Embryonic facial prominence (tissue), 1 donor: ENCODE results near the gene ELMO2.

ENCODE experiments used
- DNase-seq: peaks from one replicate; pipeline ENCODE4 v3.0.0-alpha.2; 2016; ENCODE audit errors: extremely low spot score

ELMO2 gene, protein sequence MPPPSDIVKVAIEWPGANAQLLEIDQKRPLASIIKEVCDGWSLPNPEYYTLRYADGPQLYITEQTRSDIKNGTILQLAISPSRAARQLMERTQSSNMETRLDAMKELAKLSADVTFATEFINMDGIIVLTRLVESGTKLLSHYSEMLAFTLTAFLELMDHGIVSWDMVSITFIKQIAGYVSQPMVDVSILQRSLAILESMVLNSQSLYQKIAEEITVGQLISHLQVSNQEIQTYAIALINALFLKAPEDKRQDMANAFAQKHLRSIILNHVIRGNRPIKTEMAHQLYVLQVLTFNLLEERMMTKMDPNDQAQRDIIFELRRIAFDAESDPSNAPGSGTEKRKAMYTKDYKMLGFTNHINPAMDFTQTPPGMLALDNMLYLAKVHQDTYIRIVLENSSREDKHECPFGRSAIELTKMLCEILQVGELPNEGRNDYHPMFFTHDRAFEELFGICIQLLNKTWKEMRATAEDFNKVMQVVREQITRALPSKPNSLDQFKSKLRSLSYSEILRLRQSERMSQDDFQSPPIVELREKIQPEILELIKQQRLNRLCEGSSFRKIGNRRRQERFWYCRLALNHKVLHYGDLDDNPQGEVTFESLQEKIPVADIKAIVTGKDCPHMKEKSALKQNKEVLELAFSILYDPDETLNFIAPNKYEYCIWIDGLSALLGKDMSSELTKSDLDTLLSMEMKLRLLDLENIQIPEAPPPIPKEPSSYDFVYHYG

DNA sequence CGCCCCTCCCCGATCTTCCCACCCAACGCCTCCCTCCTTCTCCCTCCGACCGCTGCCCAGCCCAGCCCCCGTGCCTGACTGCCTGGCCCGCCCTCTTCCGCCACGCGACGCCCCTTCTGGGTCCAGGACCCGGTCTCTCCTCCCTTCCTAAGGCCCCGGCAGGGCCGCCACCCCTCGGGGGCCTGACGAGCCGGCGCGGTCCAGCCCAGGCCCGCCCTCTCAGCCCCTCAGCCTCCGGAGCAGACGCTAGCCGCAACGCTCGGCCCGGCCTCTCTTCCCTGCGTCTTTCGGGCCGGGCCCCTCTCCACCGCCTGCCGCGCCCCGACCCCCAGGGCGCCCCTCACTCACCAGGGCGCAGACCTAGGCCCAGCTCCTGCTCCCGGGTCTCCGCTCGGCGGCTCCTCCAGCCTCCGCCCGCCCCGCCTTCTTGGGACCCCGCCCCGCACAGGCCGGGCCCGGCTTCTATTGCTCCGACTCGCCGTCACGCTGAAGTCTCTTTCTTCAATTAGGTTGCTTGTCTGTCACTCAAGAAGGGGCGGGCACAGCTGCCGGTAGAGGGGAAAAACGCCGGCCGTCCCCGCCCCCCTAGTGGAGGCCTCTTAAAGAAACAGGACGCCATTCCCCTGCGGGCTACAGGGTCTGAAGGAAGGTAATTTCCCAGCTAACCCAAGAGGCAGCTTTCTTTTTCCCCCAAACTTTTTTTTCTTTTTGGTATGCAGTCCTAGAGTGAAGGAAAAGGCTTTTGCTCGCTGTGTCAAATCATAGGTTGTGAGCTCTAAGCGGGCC is at the start of gene ELMO2:
ELMO2 (minus strand) TSS at position 416 of the 786 bp plus-strand sequence. CDS start 12,133 bp downstream, outside the sequence.
- DNase-seq: peak; percentile 95

DNA sequence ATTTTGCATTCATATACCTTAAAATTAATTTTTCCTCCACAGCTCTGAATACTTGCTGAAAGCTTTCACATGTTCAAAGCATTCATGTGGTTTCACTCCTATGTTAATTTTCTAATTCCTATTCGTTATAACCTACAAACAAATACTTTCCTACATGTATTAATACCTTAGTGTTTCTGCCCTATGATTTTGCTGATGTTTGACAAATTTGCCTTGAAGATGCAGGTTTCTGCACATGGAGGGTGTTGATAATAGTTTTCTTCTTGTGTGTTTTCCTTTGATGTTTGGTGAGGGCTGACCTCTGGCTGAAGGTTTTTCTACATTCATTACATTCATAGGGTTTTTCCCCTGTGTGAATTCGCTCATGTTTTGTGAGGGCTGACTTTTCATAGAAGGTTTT is 49.3 kb upstream of the ELMO2 start:
- DNase-seq: no peak

DNA sequence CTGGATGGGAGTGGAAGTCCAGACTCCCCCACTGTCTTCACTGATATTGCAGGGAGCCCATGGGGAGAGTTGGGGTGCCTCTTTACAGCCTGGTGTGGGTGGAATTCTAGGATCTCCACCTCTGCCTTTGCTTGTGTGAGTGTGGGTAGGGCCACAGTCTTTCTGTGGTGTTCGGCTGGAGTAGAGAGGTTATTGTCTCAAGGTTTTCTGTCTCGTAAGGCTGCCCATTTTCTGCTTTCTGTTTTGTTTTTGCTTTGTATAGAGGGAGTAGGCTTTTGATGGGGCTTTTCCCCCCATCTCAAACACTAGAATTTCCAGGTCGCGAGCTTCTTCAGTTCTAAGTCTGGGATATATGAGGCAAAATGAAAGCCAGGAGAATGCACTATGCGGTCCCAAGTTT is 40.4 kb upstream of the ELMO2 start:
- DNase-seq: no peak

DNA sequence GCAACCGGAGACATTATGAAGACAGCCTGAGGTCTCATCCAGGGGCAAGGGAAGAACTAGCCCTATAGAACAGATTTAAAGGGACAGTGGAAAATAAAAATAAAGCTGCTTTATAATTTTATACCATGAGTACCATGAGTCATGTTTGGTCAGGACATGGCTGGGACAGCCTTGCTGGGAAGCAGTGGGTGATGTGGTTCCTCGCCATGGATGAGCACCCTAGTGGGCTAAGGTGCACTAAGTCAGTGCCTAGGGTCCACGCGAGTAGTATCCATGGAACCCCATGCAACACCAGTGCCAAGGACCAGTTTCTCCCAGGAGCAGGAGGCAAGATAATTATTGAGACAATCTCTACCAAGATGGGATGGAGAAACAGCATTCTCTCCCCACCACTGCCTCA is 33.4 kb upstream of the ELMO2 start:
- no peak for DNase-seq

DNA sequence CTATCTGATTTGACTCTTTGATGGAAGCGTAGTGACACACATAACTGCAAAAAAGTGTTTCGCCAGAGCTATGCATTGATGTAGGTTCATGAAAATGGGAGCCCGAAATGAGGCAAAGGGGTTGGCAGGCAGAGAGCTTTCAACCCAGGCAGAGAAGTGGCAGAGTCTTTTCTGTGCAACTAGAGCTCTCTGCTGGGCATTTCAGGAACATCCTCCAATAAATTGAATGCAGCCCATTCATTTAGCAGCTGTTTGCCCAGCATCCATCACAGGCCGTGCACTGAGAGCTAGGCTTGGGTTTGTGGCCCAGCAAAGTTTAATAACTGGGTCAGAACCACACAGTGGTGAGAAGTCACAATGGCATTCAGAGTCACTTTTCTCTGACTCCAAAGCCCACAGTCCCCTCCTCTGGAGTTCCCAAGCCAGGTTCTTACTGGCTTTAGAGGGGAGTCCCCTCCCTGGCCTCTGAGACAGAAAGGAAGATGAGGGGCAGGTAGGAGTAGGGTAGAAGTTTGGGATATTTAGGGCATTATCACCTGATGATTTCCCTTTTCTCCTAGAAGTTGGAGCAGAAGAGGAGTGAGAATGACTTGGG is 31.8 kb upstream of the ELMO2 start:
- no peak for DNase-seq

DNA sequence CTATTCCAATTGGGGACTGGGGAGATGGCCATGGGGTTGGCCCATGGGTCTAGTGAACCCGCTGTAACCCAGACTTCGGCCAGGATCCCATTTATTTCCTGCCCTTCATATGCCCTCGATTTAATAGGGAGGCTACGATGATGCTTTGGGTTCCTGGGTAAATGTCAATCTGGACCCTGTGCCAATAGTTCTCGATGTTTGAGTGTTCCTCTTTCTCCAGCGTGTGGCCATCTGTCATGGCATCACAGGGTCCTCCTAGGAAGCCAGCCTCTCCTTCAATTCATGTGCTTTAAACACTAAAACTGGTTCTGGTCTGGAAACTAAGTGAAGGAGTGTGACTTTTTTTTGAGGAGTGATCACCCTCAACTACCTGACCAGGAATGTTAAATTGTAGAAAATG is 28.7 kb upstream of the ELMO2 start:
- DNase-seq: no peak

DNA sequence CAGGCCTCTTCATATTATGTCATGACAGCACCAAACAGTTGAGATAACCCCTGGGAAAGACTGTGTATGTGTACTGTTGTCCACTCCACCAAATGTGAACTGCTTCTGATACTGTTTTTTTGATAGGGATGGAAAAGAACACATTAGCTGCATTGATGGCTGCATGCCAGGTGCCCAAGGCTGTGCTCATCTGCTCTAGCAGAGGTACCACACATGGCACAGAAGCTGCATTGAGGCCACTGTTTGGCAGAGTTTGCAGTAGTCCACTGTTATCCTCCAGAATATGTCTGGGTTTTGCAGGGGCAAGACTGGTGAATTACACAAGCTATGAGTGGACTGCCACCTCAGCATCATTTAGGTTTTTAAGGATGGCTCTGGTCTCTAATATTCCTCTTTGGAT is 28.2 kb upstream of the ELMO2 start:
- no peak for DNase-seq

DNA sequence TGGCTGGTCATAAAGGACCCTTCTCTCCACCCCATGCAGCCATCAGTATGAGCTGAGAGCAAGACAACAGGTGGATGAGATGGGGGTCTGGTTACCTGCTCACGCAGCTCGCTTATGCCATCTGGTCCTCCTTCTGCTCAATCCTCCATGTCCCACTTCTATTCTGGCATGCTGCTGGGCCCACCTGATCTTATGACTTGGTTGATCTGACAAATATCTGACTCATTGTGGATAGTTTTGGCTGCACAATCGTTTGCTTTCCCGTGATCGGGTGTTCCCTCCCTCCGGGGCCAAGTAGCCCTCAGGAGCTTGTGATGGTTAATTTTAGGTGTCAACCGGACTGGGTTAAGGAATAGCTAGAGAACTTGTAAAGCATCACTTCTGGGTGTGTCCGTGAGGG is 26.6 kb upstream of the ELMO2 start:
- no peak for DNase-seq

DNA sequence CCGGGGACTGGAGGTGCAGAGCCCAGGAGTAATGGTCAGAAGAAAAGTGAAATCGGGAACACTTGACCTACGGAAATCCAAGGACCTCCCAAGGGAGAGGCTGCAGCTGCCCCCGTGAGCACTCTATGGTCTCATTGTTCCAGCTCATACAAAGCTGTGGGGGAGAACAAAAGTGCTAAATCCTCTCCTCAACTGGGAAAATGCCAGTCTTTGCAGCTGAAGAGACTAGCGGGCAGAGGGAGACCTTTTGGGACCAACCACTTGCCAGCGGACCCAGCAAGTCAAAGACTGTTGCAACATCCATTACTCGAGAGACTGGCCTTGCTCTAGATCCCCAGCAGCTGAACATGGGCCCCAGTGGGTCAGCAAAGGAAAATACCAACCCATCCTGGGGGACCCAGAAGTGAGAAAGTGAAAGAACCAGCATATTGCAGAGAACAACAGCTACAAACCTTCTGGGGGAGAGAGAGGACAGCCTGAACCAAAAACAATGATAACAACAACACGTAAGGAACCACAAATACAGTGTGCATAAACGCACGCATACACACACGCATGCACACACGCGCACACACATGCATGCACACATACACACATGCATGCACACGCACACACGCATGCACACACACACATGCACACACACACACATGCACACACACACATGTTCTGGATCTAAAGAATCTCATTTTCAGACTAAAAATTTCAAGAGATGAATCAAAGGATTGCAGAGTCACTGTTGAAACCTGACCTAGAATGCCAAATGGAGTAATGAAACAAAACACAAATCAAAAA is 24.7 kb upstream of the ELMO2 start:
- DNase-seq: no peak

DNA sequence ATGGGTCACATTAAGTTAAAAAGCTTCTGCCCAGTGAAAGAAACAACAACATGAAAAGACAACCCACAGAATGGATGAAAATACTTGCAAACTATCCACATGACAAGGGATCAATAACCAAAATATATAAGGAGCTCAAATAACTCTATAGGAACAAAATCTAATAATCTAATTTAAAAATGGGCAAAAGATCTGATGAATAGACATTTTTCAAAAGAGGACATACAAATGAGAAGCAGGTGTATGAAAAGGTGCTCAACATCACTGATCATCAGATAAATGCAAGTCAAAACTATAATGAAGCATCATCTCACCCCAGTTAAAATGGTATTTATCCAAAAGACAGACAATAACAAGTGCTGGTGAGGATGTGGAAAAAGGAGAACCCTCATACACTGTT is 21.0 kb upstream of the ELMO2 start:
- no peak for DNase-seq

DNA sequence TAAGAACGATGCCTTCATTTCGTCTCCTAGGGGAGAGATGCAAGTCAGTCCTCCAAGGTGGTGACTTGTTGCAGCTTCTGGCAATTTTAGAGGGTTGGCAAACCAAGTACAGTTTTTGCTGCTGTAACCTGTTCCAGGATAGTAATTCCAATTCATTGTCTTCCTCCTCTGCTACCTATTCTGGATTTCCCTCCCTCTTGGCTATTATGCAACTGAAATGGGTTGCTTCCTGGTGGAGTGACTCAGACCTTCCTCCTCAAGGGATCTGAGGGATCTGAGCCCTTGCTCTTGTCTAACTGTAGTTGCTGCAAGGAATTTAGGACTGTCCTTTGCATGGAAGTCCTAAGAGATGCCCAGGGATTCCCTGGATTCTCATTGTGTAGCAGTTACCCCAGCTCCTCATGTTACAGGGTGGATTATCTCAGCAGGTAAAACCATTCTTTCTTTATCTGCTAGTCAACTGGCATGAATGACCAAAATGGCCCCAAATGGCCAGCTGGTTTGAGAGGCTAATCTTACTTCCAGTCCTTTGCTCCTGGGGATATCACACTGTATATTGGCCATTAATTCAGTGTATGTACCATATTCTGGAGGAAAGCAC is 17.6 kb upstream of the ELMO2 start:
- no peak for DNase-seq

DNA sequence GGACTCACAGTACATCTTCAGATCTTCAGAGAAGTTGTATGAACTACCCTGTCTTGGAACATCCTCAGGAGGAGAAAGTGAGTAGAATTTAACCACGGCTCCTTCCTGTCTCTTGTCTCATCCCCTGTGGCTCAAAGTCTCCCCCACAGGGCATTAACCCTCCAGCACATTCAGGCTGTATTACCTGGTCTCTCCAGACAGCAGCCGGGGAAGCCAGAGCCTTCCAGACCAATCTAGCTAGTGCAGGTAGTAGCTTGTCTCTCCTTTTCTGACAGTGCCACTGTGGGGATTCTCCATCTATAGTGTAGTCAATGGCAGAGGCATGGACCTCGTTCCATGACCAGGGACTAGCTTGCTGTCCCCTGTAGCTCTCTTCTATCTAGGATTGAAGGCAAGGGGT is 16.9 kb upstream of the ELMO2 start:
- DNase-seq: no peak

DNA sequence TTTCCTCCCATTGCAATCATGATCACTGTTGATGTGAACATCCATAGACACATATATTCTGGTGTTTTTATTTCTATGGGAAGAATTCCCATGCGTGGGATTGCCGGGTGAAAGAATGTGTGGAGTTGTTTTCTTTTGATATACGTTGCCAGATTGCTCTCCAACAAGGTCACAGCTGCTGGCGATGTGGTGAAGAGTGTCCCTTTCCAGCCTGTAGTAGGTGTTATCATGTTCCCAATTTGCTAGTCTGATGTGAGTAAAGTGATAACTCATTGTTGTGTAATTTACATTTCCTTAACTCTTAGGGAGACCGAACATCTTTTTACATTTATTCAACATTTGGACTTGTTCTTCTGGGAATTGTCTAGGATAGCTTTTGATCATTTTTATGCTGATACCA is 14.5 kb upstream of the ELMO2 start:
- no peak for DNase-seq

DNA sequence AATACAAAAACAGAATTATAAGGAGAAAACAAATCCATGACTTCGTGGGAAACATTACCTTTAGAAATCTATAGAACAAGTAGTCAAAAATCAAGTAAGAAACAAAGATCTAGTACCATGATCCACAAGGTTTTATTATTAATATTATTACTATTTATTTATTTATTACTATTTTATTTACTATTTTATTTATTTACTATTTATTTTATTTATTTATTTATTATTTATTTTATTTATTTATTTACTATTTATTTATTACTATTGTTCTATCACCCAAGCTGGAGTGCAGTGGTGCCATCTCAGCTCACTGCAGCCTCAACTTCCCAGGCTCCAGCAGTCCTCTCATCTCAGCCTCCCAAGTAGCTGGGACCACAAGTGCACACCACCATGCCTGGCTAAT is 13.5 kb upstream of the ELMO2 start:
- no peak for DNase-seq

DNA sequence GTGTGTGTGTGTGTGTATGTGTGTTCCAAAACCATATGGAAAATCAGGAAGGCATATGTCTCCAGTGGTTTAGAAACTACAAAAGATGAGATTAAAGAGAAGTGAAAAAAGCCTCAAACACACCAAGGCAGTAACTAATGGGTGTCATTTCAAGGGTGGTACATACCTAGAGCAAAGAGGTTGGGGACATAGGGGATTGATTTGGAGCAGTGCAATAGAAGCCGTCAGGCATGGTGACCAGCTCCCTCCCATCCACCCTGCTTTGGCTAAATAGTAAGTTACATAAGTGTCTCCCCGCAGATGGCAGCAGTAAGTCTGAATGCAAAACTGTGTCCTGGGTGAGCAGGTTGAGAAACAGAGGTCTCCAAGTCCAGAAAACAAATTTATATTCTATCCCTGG is 10.4 kb upstream of the ELMO2 start:
- no peak for DNase-seq

DNA sequence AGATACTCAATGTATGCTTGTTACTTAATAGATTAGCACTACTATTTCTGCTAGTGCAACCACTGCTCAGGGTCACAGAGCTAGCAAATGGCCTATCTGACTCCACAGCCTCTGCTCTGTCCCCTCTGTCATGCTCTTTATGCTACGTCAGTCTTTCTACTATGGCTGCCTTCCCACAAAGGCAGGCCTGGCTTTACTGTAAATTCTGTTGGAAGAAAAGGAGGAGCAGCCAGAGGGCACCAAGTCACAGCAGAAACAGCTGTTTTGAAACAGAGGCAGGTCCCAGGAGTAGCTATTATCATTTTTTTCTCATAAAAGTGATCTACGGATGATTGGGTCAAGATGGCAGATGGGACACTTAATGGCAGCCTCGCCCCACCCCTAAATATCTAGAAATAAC is 10.0 kb upstream of the ELMO2 start:
- DNase-seq: no peak

DNA sequence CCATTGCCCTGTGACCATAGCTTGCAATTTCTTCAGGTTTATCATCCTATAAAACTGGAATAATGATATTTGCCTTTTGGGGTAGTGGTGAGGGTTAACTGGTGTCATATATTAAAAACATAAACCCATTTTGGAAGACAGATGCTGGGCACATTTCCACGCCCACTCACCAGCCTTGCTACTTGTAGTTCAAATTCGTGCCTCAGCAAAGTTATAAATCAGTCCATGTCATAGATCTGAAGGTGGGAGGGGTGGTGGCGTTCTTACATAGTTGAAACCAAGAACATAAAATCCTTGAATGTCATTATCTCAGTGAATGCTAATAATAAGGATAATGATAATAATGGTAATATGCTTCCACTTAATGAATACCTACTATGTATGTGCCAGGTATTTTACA is 9.4 kb upstream of the ELMO2 start:
- DNase-seq: no peak

DNA sequence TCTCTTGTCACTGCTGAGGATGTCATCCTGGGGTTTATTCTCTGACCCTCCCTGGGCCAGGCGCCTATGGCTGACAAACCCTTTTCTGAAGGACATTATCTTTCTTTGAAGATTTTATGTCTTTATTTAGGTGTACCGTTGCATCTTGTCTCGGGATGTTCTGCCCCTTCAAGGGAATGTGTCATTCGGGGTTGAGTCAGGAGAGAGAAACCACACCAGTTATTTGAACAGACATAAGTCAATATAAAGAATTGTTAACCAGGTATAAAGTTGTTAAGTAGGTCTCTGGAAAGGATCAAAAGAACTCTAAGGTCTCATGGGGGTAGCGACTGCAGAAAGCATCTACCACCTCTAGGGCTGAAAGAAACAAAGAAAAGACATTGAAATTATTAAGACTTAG is 8.2 kb upstream of the ELMO2 start:
- DNase-seq: no peak

DNA sequence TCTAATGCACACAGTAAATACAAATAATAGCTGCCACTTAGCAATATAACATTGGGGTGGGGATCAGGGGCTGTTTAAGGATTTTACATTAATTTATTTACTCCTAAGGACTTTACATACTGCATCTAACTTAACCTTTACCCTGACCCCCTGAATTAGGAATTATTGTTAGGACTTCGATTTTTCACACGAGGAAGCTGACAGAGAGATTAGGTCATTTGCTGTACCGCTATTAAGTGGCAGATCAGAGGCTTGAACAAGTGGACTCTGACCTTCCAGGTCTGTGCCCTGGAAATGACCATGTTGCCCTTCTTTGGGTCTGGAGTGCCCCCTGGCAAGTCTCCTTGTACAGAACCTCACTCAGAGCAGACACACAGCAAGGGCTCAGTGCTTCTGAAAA is 5.2 kb upstream of the ELMO2 start:
- no peak for DNase-seq

DNA sequence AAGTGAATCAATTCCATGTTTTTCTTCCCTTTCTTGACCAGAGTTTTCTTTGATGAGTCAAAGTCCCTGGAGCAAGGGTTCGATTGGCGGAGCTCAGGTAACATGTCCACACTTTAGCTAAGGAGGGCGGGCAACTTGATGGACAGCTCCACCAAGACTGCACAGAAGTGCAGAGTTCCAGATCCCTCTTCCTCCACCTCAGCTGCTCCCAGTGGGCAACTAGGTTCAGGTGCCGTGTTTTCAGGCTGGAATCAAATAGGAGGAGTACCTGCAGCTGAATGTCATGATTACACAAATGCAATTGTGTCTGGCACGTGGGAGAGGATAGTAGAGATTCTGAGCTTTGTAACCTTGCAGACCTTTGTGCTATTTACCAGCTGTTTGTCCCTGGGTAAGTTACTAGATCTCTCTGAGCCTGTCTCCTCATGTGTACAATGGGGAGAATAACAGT is 1.9 kb upstream of the ELMO2 start:
- DNase-seq: no peak

DNA sequence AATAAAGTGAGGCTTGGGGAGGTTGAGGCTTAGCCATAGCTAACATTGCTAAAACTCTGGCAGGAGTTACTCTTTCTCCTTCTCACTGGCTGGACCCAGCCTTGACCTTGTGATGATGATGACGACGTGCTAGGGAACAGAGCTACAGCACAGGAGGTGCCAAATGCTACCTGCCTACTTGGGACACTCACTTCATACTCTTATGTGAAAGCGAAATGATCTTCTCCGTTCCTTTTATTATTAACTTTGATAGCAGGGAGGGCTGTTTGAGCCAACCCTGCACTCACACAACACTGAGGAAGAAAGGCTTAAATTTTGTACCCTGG is 1.2 kb upstream of the ELMO2 start:
- DNase-seq: no peak
